IPS-NIHi11 (cell line): ENCODE data around the gene DUSP1.
"Not testable (repeated sequence)": the region's sequence is repeated elsewhere in the genome, so short reads cannot be mapped to it uniquely, and the experiment has no call there.

Experiments used
- DNase-seq: peaks from one replicate; pipeline ENCODE4 v3.0.0; 2012; ENCODE audit warnings: mixed read lengths, low spot score

Gene DUSP1, protein sequence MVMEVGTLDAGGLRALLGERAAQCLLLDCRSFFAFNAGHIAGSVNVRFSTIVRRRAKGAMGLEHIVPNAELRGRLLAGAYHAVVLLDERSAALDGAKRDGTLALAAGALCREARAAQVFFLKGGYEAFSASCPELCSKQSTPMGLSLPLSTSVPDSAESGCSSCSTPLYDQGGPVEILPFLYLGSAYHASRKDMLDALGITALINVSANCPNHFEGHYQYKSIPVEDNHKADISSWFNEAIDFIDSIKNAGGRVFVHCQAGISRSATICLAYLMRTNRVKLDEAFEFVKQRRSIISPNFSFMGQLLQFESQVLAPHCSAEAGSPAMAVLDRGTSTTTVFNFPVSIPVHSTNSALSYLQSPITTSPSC

DNA sequence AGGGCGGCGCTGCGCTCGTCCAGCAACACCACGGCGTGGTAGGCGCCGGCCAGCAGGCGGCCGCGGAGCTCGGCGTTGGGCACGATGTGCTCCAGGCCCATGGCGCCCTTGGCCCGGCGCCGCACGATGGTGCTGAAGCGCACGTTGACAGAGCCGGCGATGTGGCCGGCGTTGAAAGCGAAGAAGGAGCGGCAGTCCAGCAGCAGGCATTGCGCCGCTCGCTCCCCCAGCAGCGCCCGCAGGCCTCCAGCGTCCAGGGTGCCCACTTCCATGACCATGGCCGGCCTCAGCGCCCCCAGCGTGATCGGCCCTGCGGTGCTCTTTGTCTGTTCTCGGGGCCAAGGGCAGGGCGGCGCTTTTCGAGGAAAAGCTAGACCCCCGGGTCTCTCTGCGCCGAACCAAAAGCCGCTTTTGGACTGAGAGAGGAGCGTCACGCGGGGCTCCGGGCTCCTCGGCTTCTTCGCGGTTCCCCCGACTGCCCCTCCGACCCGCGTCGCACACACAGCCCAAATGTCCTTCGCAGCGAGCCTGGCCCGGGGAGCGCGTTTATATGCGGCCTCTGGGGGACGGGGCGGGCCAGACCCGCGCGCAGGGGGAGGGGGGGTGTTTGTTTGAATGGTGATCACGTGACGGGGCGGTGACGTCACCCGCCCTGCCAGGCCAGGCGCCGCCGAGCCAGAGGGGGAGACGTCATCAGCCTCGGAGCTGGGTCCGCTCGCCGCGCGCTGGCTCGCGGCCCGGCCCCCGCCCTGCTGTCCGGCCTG, at the start of gene DUSP1:
Gene DUSP1, minus strand, starts transcription at position 521 of the 764 bp plus-strand sequence. Its CDS starts 243 bp downstream, at position 278.
- DNase-seq: peak; percentile 97

DNA sequence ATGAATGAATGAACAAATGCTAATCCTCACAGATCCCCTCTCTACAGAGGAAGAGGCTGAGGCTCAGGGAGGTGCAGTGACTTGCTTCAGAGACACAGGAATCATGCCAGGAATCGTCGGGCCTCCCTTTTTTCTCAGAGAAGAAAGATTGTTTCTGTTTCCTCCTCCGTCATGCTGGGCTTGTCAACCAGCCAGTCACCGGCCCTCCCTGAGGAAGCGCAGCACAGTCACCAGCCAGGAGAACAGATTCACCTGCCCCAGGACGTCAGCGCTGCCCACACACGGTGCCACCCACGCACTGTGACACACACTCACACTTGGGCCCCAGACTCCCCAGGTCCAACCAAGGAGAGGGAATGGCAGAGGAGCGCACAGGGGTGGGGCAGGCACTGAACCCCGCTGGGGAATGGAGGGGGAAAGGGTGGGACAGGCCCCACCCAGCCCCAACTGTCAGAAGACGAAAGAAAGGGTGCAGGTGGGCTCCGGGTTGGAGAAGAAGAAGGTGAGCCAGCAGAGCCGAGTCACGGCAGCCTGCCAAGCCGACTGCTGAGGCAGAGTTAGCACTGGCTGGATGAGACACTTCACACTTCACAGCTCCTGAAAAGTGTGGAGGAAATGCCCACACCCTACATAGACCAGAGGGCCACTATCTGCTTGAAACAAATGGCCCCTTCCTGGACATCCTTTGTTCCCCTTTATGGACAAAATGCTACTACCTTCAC, 49.2 kb upstream of the DUSP1 start:
- DNase-seq: no peak

DNA sequence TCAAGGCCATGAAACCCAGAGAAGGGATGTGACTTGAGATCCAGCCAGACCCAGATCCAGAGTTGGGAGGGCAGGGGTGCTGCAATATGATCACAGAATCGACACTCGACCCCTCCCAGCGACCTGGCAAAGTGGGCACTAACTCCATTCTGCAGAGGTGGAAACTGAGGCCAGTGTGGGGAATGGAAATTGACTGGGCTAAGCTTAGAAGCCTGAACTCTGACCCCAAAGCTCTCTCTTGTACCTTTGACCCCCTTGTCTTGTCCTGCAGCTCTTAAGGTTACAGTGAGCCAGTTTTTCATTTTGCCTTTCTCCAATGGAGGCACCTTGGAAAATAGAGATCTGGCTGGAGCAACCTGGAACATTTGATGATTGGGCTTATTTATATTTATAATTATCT, 48.6 kb upstream of the DUSP1 start:
- DNase-seq: no peak

DNA sequence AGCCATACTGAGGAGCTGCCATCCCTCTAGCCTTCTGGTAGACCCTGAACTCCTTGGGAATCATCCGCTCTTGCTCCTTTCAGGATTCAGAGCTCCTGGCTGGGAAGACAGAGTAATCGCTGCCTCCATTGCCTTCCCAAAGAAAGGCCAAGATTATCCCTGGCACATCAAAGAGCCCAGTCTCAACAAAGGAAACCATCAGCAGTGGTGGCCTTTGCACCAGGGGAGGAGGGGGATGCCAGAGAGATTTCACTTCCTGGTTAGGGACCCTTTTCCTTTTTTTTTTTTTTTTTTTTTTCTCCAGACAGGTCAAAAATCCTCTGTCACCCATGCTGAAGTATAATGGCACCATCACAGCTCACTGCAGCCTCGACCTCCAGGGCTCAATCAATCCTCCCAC, 47.1 kb upstream of the DUSP1 start:
- no peak for DNase-seq

DNA sequence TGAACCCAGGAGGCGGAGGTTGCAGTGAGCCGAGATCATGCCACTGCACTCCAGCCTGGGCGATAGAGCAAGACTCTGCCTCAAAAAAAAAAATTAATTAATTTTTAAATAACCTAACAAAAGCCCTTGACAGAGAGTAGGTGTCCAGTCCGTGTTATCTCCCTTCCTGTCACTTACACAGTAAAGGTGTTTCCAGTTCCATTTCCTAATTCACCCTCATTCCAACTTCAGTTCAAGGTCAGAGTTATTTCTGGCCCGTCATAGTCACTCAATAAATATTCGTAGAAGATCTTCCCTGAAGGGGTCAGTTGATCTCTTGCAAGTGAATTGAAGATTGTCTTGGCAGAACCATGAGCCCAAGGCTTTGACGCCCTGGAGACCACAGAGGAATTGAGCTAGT, 46.7 kb upstream of the DUSP1 start:
- no peak for DNase-seq

DNA sequence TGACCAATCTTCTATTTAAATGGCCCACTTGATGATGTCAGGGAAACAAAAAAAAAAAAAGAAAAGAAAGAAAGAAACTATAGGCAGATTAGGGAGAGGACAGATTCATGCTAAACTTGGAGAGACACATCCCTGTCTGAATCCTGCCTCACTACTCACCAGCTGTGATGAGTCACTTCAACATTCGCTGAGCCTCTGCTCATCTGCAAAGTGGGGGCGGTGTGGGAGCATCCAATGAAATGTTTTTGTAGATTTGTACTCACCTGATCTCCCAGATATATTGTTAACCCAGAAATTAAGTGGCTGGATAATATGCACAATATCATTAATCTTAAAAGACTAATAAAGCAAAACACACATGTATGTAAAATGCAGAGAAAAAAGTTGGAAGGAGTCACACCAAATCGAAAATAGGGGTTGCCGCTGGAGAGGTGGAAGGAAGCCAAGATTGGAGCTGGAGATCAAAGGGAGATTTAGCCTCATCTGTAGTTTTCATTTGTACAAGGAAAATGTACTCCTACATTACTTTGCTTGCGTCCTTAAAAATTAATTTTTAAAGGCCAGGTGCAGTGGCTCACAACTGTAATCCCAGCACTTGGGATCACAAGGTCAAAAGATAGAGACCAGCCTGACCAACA, 46.0 kb upstream of the DUSP1 start:
- no peak for DNase-seq

DNA sequence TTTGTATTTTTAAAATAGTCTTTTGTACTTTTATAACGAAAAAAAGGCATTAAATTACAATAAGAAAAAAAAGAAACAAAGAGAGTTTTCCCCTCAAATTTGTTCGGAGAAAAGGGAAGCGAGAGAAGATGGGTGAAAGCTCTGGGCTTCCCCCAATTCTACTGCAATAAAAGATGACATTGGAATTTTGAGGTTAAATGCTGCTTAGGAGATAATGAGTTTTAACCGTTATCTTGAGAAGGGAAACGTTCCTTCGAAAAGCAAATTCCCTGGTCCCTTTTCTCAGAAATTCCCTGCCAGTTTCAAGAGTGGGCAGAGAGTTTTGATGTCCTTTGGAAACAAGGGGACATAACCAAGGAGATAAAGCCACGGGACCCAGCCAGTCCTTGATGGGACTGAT, 44.6 kb upstream of the DUSP1 start:
- no peak for DNase-seq

DNA sequence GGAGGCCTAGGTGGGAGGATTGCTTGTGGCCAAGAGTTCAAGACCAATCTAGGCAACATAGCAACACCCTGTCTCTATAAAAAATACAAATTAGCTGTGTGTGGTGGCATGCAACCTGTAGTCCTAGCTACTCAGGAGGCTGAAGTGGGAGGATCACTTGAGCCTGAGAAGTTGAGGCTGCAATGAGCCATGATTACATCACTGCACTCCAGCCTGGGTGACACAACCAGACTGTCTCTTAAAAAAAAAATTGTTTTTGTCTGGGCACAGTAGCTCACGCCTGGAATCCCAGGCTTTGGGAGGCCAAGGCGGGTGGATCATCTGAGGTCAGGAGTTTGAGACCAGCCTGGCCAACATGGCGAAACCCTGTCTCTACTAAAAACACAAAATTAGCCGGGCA, 40.0 kb upstream of the DUSP1 start:
- DNase-seq: not testable (repeated sequence)

DNA sequence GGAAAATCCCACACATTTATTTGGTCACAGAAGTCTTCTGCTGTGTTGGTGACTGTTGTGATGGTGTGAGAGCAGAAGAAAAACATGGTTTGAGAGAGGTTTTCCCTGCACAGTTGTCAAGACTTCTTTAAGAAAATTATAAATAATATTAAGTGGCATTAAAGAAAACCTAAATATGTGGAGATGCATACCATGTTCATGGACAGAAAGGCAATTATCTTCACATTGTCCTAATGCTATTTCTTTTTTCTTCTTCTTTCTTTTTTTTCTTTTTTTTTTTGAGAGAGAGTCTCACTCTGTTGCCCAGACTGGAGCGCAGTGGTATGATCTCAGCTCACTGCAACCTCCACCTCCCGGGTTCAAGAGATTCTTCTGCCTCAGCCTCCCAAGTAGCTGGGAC, 38.8 kb upstream of the DUSP1 start:
- no peak for DNase-seq

DNA sequence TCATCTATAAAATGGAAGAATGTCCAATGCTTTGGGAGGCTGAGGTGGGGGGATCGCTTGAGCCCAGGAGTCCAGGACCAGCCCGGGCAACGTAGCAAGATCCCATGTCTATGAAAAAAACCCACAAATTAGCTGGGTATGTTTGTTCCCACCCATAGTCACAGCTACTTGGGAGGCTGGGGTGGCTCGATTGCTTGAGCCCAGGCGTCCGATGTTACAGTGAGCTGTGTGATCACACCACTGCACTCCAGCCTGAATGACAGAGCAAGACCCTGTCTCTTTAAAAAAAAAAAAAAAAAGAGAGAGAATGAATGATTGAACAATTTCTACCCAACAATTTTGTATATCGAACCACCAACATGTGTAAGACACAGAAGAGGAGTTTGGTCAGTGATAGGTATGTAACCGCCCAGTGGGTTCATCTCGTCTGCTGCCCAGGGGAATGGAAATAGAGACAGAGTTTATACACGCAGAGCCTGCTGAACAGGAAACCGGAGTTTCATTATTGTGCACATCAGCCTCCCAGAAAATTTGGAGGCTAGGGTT, 36.8 kb upstream of the DUSP1 start:
- DNase-seq: no peak

DNA sequence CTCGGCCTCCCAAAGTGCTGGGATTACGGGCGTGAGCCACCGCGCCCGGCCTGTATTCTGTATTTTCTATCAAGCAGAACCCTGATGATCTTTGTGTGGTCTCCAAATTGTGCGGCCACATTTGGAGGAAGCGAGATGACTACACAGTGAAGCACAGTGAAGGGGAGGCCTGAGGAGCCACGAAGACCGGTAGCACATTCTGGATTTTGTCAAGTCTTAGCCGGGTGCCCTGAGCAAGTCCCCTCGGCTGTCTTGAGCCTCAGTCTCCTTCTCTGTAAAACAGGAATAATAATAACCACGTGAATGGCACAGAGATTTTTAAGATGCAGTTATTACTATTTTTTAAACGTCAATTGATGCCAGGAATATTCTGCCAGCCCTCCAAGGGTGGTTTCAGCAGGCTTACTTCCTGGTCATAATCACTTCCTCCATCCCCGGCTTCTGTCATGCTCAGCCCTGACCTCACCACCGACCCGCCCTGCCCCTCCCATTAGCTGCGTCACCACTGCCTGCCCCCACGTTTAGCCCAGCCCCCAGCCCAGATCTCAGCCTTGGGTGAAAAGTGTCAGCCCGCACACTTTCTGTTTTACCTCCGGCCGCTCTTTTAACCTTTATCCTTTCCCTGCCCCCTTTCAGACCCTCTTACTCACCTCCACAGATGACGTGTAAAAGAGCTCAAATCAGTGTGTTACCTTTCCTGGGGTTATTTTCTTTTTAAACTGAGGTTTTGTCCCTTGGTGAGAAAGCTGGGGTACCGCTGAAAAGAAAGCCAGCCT, 36.1 kb upstream of the DUSP1 start:
- peak; percentile 88 for DNase-seq

DNA sequence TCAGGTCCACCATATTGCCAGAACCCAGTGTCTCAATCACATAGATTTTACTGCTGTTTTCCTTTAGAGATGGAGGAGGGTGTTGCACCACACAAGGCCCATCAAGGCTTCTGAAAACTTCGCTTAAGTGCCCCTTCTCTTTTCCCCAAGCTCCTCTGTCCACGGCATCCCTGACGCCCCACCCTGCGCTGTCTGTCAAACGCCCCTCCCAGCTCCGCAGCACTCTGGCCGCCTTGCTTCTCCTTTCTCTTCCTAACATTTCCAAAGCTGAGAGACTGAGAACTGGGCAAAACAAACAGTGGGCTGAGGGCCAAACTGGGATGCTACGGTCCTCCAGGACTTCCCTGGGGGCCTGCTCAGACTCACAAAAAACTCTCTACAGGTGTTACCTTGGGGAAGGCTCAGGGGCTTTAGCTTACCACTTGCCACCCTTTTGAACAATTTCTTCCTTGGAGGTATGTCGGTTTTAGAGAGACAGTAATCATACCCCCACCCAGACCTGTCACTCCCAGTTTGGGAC, 34.8 kb upstream of the DUSP1 start:
- DNase-seq: no peak

DNA sequence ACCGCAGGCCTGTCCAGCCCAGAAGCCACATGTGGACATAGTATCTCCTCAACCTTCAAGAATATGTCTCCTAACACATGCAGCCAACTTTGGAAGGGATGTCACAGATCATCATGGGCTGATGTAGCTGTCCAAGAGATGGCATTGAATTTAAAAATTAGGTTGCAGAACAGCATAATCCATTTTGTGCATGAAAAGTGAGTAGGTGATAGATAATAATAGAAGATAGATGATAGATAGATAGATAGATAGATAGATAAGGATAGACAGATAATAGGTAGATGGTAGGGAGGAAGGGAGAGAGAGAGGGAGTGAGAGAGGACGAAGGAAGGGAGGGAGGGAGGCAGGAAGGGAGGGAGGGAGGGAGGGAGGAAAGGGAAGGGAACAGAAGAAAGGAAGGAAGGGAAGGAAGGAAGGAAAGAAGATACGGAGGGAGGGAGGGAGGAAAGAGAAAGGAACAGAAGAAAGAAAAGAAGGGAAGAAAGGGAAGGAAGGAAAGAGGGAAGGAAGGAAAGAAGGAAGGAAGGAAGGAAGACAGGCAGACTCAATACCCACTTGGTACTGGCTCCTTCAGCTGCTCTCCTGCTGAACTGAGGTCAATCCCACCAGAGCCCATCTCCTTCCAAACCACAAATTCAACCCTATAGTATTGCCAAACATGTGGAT, 34.2 kb upstream of the DUSP1 start:
- no peak for DNase-seq

DNA sequence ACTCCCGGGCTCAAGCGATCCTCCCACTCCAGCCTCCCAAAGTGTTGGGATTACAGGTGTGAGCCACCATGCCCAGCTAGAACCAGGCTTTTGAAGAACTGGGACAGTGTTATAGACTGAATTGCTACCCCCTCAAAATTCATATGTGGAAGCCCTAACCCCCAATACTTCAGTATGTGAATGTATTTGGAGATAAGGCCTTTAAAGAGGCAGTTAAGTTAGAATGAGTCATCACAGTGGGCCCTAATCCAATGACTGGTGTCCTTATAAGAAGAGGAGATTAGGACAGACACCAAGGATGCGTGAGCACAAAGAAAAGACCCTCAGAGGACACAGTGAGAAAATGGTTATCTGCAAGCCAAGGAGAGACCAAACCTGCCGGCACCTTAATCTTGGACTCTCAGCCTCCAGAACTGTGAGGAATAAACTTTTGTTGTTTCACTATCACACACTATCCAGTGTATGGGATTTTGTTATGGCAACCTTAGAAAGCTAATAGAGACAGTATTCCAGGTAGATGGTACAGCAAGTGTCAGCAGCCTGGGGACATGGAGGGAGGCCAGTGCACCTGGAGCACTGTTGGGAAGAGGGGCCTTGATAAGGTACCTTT, 31.7 kb upstream of the DUSP1 start:
- DNase-seq: no peak

DNA sequence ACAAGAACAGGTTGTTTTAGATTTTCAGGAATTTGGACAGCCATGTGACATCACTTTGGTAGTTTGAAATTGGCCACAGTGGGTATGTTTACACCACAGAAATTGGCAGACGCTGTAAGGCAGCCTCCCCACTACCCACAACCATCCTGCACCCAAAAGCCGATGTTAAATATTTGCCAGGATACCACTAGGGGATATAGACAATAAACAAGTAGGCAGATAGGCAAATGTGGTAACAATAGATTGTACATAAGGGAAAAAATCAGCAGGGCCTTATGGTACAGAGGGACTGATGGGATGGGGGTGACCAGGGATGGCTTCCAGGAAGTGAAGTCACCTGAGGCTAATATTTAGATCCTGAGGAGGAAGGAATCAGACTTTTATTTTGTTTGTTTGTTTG, 31.1 kb upstream of the DUSP1 start:
- no peak for DNase-seq

DNA sequence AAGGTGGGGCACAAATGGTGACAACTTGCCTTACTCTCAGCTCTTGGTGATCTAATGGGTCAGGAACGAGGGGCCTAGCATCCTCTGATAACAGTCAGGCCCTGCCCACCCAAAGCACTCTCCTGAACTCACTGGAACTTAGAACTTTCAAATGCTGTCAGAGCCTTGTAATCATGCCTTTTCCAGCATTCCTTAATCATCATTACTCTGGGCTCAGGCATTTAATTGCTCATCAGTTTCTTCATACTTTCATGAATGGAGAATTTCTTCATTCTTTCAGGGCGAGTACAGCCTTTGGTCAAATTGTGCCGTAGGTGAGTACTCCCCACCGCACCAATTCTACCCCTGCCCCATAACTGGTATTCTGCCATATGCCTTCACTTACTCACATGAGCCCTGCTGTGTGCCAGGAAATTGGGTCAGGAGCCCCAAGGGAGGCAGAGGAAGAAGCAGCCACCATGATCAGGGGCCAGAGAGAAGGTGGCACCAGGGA, 30.2 kb upstream of the DUSP1 start:
- DNase-seq: no peak

DNA sequence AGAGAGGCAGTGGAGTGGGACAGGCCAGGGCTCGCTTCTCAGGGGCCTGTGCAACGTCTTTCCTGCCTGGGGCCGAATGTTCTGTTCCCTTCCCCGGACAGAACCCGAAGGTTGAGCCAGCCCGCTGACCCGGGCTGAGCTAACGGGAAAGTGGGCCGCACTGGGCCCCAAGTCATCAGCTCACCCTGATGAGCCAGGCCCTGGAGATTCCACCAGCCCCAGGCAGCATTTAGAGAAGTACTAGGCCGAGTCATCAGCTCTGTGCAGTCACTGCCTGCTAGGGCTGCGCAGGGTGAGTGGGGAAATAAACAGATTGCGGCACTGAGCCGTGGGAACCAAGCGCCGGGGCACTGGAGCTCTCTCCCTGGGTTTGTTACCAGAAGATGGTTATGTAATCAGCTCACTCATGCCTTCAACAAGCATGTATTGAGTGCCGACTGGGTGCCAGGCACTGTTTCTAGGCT, 29.1 kb upstream of the DUSP1 start:
- DNase-seq: no peak

DNA sequence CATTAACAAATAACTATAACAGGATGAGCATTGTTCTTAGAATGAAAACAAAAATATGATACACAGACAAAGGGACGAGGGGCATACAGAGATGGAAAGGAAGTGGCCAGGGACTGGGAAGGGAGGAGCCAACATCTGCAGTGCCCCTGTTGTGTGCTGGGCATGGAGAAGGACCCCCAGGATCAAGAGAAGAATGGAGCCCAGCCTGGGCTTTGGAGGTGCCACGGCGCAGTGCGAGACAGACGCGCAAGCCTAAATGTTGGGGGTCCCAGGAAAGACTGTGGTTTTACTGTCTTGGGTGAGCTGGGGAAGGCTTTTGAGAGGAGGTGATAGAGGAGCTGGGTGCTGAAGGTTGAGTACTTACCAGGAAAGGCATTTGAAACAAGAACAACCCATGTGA, 28.4 kb upstream of the DUSP1 start:
- DNase-seq: no peak

DNA sequence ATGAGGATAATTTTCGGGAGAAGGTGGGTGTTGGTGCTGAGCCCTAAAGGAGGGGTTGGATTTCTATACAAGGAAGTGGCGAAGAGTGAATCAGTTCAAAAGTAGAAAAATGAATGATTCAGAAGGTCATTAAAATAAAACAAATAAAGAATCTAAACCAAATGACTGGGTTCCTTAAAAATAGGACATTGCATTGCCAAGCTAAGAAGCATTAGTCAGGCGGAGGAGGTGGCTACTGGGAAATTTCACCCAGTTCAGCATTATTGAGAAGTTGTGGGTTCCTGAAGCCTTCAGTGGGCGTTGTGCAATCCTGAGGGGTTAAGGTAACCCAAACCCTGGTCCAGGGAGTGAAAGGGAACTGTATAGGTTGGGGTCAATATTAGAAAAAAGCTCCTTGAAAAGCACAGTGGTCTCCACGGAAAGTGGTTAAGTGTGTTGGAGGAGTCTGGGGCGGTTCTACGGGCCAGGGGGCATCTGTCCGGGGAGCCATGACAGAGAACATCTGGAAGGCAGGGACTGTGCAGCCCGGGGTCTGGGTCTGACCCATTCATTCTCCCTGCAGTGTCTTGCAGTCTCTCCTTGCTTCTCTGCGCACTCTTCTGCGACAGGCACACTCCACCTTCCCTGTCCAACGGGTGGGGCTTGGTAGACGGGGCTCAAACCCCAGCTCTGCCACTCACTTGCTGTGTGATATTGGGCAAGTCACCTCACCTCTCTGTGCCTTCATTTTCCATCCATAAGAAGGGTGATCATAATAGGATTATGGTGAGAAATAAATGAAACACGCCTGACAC, 27.6 kb upstream of the DUSP1 start:
- DNase-seq: no peak
